GOT3 (cell line): ENCODE measurements around the gene LMBRD2.

ENCODE experiments used
- DNase-seq: peaks from one replicate; lab custom pipeline; 2025; ENCODE audit warnings: mixed read lengths; lab: John Stamatoyannopoulos, UW

LMBRD2 gene

GRCh38 chr5:36049949-36050348, 101.7 kb downstream of the LMBRD2 start:
- no peak for DNase-seq
